Activated CD4-positive, alpha-beta T cell treated with anti-CD3 and anti-CD28 coated beads, Interleukin-2, amount 10 ng/mL, durations not matched to agents 24 days and 14 days (primary cell): ENCODE results near the gene CRYGN. TPM values are rescaled to one million over a fixed set of nuclear protein-coding genes. Genes with fewer than 3 reads are reported as not detected.
A peak's percentile ranks its signal among the peaks of the same experiment; 100 is the strongest.

Experiments
- DNase-seq: peaks from one replicate; pipeline ENCODE4 v3.0.0; 2022
- H3K27ac Mint-ChIP-seq: one replicate; pipeline ENCODE4 v1.8.0; 2022; ENCODE audit warnings: mild to moderate bottlenecking, mixed read lengths
- H3K27me3 Mint-ChIP-seq: one replicate; pipeline ENCODE4 v1.8.0; 2022; ENCODE audit warnings: mixed read lengths
- H3K36me3 Mint-ChIP-seq: one replicate; pipeline ENCODE4 v1.8.0; 2022; ENCODE audit warnings: low read depth, mild to moderate bottlenecking, mixed read lengths
- H3K4me1 Mint-ChIP-seq: one replicate; pipeline ENCODE4 v1.8.0; 2021; ENCODE audit warnings: mixed read lengths
- H3K4me3 Mint-ChIP-seq: one replicate; pipeline ENCODE4 v1.8.0; 2022; ENCODE audit warnings: mild to moderate bottlenecking, moderate library complexity, mixed read lengths
- H3K9me3 Mint-ChIP-seq: one replicate; pipeline ENCODE4 v1.8.0; 2021; ENCODE audit warnings: mixed read lengths
- intact Hi-C: fragments of 100-400 bp; cut with micrococcal nuclease; formaldehyde crosslinking; loops from one replicate; pipeline ENCODE4 v1.15.1; 2023
- total RNA-seq: library from RNA; stranded (reverse); gene quantifications from 2 replicates; pipeline ENCODE4 v1.2.3, GENCODE V29; 2022

The CRYGN gene
- total RNA-seq, 1 donor from 2014 or later = not detected

GRCh38 chr7:151430391-151431205 is 9.3 kb downstream of the CRYGN start:
- Mint-ChIP-seq H3K36me3 (no peaks in the 10 kb centered on the region), H3K27ac (peak overlapping the region; percentile 15), H3K4me1 (peaks cover 30% of the 10 kb centered on the region), H3K4me3 (no peak overlapping the region), H3K27me3 (peaks cover 2% of the 10 kb centered on the region), H3K9me3 (no peaks in the 10 kb centered on the region)
- intact Hi-C loops = loop anchor here (2.0 kb wide), 1 partner anchor 16 kb away; no protein-coding TSS in a partner anchor
- no peak for DNase-seq

- Mint-ChIP-seq H3K9me3 (no peaks in the 10 kb centered on the region), H3K4me1 (peaks cover 30% of the 10 kb centered on the region), H3K4me3 (peak overlapping the region; percentile 58), H3K36me3 (no peaks in the 10 kb centered on the region), H3K27ac (peak overlapping the region; percentile 54), H3K27me3 (peaks cover 2% of the 10 kb centered on the region)
- intact Hi-C loops = loop anchor here (2.0 kb wide), 1 partner anchor 15 kb away; no protein-coding TSS in a partner anchor
- peak; percentile 90 for DNase-seq
These were observed 10.2 kb downstream of the CRYGN start for GRCh38 chr7:151429560-151430331.

- H3K4me3 Mint-ChIP-seq = no peak overlapping the region
- no peaks in the 10 kb centered on the region for H3K36me3 Mint-ChIP-seq
- peaks cover 30% of the 10 kb centered on the region for H3K4me1 Mint-ChIP-seq
- peaks cover 2% of the 10 kb centered on the region for H3K27me3 Mint-ChIP-seq
- intact Hi-C loops = no loop called here
- no peaks in the 10 kb centered on the region for H3K9me3 Mint-ChIP-seq
- DNase-seq = no peak
- H3K27ac Mint-ChIP-seq = no peak overlapping the region
These were observed 10.7 kb downstream of the CRYGN start for GRCh38 chr7:151429237-151429559.

- DNase-seq = no peak
- no peak overlapping the region for H3K4me3 Mint-ChIP-seq
- H3K27ac Mint-ChIP-seq = no peak overlapping the region
- no peaks in the 10 kb centered on the region for H3K9me3 Mint-ChIP-seq
- H3K4me1 Mint-ChIP-seq = peaks cover 30% of the 10 kb centered on the region
- H3K36me3 Mint-ChIP-seq = no peaks in the 10 kb centered on the region
- intact Hi-C loops = no loop called here
- H3K27me3 Mint-ChIP-seq = peaks cover 4% of the 10 kb centered on the region
These were observed 11.3 kb downstream of the CRYGN start for GRCh38 chr7:151428378-151429236.

- H3K4me1 Mint-ChIP-seq = peaks cover 25% of the 10 kb centered on the region
- no peaks in the 10 kb centered on the region for H3K36me3 Mint-ChIP-seq
- H3K27me3 Mint-ChIP-seq = peaks cover 9% of the 10 kb centered on the region
- DNase-seq = no peak
- H3K27ac Mint-ChIP-seq = no peak overlapping the region
- H3K9me3 Mint-ChIP-seq = no peaks in the 10 kb centered on the region
- H3K4me3 Mint-ChIP-seq = no peak overlapping the region
- intact Hi-C loops = no loop called here
These were observed 12.1 kb downstream of the CRYGN start for GRCh38 chr7:151427705-151428377.

DNA sequence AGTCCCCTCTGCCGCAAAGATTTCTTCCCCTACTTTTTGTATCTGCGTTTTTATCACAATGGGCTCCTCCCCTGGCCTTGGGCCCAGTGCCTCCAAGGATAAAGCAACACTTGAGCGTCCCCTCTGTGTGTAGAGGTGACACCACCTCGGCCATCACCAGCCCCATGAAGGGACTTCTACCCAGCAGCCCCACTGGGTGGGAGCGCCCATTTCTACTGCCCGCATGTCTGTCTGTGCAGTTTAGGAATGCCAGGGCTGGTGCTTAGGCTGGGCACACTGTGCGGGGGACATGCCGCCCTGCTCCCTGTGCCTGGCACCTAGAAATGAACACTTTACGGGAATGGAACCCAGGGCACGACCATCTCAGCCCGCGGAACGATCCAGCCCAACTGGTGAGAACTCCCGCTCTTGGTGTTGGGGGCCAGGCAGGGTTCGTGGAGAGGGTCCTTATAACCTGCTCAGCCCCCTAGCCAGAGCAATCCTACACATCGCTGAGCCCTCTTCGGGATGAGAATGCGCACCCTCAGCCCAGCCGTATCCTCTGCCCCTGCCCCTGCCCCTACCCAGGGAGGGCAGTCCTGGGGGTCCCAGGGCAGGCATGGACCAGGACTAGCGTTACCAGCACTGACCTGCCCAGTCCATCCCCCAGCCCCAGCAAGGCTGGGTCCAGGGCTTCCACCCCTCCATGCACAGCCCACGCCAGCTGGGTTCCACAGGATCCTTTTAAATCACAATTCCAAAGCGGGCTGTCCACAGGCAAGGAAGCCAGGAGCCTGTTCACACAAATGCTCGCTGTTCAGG is 12.8 kb downstream of the CRYGN start:
- Mint-ChIP-seq H3K27me3 (peaks cover 15% of the 10 kb centered on the region), H3K9me3 (no peaks in the 10 kb centered on the region), H3K27ac (no peak overlapping the region), H3K4me3 (no peak overlapping the region), H3K4me1 (peaks cover 21% of the 10 kb centered on the region), H3K36me3 (no peaks in the 10 kb centered on the region)
- intact Hi-C loops = no loop called here
- no peak for DNase-seq

- no peak overlapping the region for H3K4me3 Mint-ChIP-seq
- intact Hi-C loops = no loop called here
- no peaks in the 10 kb centered on the region for H3K36me3 Mint-ChIP-seq
- H3K27ac Mint-ChIP-seq = no peak overlapping the region
- H3K27me3 Mint-ChIP-seq = peaks cover 21% of the 10 kb centered on the region
- H3K4me1 Mint-ChIP-seq = peaks cover 21% of the 10 kb centered on the region
- peaks cover 3% of the 10 kb centered on the region for H3K9me3 Mint-ChIP-seq
- DNase-seq = no peak
These were observed 13.5 kb downstream of the CRYGN start for GRCh38 chr7:151426441-151426903.

DNA sequence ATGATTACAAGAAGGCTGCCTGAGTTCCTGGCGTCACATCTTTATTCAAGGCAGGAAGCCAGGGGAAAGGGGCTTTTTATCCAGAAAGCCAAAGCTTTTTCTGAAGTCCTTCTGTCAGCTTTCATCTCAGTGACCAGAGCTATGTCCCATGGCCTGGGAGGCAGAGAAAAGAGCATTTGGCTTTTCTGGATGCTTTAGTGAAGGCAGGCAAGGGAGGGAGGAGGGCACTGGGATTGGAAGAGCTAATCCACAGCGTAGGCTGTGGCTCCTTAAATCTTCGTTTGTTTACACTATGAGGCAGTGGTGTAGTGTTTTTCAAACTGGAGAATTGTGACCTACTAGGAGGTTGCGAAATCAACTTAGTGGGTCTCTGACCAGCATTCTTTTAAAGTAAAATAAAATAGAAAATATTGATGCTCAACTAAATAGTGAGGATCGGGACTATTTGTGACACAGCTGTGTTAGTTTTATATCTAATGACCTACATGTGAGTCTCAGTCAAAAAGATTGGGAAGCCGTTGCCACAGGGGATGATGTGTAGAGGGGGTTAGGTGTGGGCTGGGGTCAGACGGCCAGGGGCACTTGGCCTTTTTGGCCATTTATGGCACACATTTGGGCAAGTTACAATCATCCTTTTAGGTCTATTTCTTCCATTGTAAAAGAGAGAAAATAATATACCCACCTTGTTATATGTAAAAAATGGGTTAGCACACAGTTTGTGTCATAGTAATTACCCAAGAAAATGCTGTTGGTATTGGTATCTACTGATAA is 14.1 kb downstream of the CRYGN start:
- H3K9me3 Mint-ChIP-seq = peaks cover 4% of the 10 kb centered on the region
- no peaks in the 10 kb centered on the region for H3K36me3 Mint-ChIP-seq
- intact Hi-C loops = no loop called here
- no peak overlapping the region for H3K27ac Mint-ChIP-seq
- DNase-seq = no peak
- H3K4me3 Mint-ChIP-seq = no peak overlapping the region
- H3K27me3 Mint-ChIP-seq = peaks cover 22% of the 10 kb centered on the region
- peaks cover 21% of the 10 kb centered on the region for H3K4me1 Mint-ChIP-seq

DNA sequence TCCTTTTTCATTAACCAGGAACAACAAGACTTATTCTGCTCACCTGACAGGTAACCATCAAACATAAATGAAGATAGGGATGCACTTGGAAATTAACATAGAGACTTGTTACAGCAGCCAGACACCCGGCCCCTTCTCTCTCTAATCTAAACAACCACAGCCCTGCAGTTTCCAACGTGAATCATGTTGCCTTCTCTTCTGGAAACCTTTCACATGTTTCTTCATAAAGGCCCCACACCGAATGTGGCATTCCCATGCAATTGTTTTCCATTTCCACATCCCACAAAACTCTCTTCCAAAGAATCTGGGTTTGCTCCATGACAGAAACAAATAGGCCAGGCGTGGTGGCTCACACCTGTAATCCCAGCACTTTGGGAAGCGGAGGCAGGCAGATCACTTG is 15.1 kb downstream of the CRYGN start:
- intact Hi-C loops = no loop called here
- H3K36me3 Mint-ChIP-seq = no peaks in the 10 kb centered on the region
- peaks cover 30% of the 10 kb centered on the region for H3K27me3 Mint-ChIP-seq
- DNase-seq = no peak
- H3K4me3 Mint-ChIP-seq = no peak overlapping the region
- H3K4me1 Mint-ChIP-seq = peaks cover 12% of the 10 kb centered on the region
- peaks cover 9% of the 10 kb centered on the region for H3K9me3 Mint-ChIP-seq
- H3K27ac Mint-ChIP-seq = no peak overlapping the region

DNA sequence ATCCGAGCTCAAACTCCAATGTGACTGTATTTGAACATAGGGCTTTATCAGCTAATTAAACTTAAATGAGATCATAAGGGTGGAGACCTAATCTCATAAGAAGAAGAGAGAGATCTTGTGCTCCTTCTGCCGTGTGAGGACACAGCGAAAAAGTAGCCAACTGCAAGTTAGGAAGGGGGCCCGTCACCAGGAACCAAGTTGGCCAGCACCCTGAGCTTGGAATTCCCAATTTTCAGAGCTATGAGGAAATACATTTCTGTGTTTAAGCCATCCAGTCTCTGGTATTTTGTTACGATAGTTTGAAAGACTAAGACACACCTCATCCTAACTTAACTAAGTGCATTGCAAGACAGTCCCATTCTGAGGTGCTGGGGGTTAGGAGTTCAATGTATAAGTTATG is 16.0 kb downstream of the CRYGN start:
- no peaks in the 10 kb centered on the region for H3K36me3 Mint-ChIP-seq
- H3K4me3 Mint-ChIP-seq = no peak overlapping the region
- DNase-seq = no peak
- peaks cover 30% of the 10 kb centered on the region for H3K27me3 Mint-ChIP-seq
- peaks cover 5% of the 10 kb centered on the region for H3K4me1 Mint-ChIP-seq
- intact Hi-C loops = no loop called here
- H3K27ac Mint-ChIP-seq = no peak overlapping the region
- H3K9me3 Mint-ChIP-seq = peaks cover 10% of the 10 kb centered on the region

DNA sequence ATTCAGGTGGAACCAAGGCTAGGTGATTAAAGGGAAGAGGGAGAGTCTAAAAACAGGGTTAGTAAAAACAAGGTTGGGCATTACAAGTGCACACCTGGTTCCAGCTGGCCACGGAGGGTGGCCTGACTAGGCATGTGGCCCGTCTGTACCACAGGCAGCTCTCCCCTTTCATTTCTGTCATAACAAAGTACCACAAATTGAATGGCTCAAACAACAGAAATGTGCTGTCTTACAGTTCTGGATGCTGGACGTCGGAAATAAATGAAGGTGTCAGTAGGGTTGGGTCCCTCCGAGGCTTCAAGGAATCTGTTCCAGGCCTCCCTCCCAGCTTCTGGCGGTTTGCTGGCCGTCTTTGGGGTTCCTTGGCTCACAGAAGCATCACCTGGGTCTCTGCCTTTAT is 16.7 kb downstream of the CRYGN start:
- no peak for DNase-seq
- Mint-ChIP-seq H3K27ac (no peak overlapping the region), H3K9me3 (peaks cover 10% of the 10 kb centered on the region), H3K36me3 (no peaks in the 10 kb centered on the region), H3K27me3 (peaks cover 30% of the 10 kb centered on the region), H3K4me1 (peaks cover 5% of the 10 kb centered on the region), H3K4me3 (no peak overlapping the region)
- intact Hi-C loops = no loop called here

DNA sequence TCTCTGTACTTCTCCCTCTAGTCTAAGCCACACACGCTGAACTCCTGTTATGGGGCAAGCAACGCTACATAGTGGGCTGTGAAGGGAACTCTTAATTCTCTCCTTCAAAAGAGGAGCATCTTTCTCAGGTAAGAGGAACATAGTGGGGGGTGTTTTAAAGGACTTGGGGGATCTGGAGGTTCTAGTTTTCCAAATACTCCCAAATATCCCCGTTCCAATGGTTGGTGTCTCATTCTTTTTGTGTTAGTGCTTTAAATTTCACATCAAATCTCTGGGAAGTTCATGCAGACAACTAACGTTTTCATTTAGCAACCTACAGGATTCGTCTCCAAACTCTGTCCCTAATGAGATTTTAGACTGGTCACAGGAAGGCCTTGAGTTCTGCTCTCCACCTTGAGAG is 17.7 kb downstream of the CRYGN start:
- Mint-ChIP-seq H3K36me3 (no peaks in the 10 kb centered on the region), H3K9me3 (peaks cover 10% of the 10 kb centered on the region), H3K4me3 (no peak overlapping the region), H3K27ac (no peak overlapping the region), H3K4me1 (no peaks in the 10 kb centered on the region), H3K27me3 (peaks cover 35% of the 10 kb centered on the region)
- intact Hi-C loops = no loop called here
- DNase-seq = no peak
